ENCODE measurements around the gene ANKK1.

The ANKK1 gene

GRCh38 chr11:113397212-113397611, 9.6 kb downstream of the ANKK1 start:
- DNase-seq (ENCODE audit: extremely low read depth, low read depth) = no peak
- H3K4me3 ChIP-seq (replicated peaks; ENCODE audit: low read depth, low read length) = no peak overlapping the region
- no peak for TF ChIP-seq CTCF (IDR thresholded peaks at IDR 0.05; ENCODE audit: low read depth, low read length, missing control alignments)

GRCh38 chr11:113397821-113398220, 10.2 kb downstream of the ANKK1 start:
- TF ChIP-seq CTCF (IDR thresholded peaks at IDR 0.05; ENCODE audit: low read depth, low read length, missing control alignments) = no peak
- no peak overlapping the region for H3K4me3 ChIP-seq (replicated peaks; ENCODE audit: low read depth, low read length)
- DNase-seq (ENCODE audit: extremely low read depth, low read depth) = no peak

GRCh38 chr11:113398669-113399430, 11.3 kb downstream of the ANKK1 start:
- no peak overlapping the region for H3K4me3 ChIP-seq (replicated peaks; ENCODE audit: low read depth, low read length)
- TF ChIP-seq CTCF (IDR thresholded peaks at IDR 0.05; ENCODE audit: low read depth, low read length, missing control alignments) = no peak
- DNase-seq (ENCODE audit: extremely low read depth, low read depth) = no peak

- no peak overlapping the region for H3K4me3 ChIP-seq (replicated peaks; ENCODE audit: low read depth, low read length)
- TF ChIP-seq CTCF (IDR thresholded peaks at IDR 0.05; ENCODE audit: low read depth, low read length, missing control alignments) = no peak
- no peak for DNase-seq (ENCODE audit: extremely low read depth, low read depth)
These were observed 13.2 kb downstream of the ANKK1 start for GRCh38 chr11:113400631-113401230.

- H3K4me3 ChIP-seq (replicated peaks; ENCODE audit: low read depth, low read length) = no peak overlapping the region
- peak; percentile 9 for DNase-seq (ENCODE audit: extremely low read depth, low read depth)
- TF ChIP-seq CTCF (IDR thresholded peaks at IDR 0.05; ENCODE audit: low read depth, low read length, missing control alignments) = no peak
These were observed 14.1 kb downstream of the ANKK1 start for GRCh38 chr11:113401718-113402117.

- no peak for TF ChIP-seq CTCF (IDR thresholded peaks at IDR 0.05; ENCODE audit: low read depth, low read length, missing control alignments)
- no peak for DNase-seq (ENCODE audit: extremely low read depth, low read depth)
- no peak overlapping the region for H3K4me3 ChIP-seq (replicated peaks; ENCODE audit: low read depth, low read length)
These were observed 17.4 kb downstream of the ANKK1 start for GRCh38 chr11:113404859-113405430.
